Upper lobe of left lung (tissue), 4 donors: ENCODE data around the gene MED13L.

Source experiments
- CTCF ChIP-seq, 6 experiments: fragments of 450-650 bp in 4 of 6; fragments of 200-600 bp in 2 of 6; sonication (generic) in 2 of 6; IDR thresholded peaks; one replicate each; pipeline ENCODE4 v1.5.1; 2016 to 2019; ENCODE audit warnings: antibody characterized with exemption in 6 of 6
- EP300 ChIP-seq, 4 donors: sonication (generic); formaldehyde crosslinking; IDR thresholded peaks; one replicate each; pipeline ENCODE4 v1.5.1; 2017; ENCODE audit warnings: antibody characterized with exemption in 4 of 4, control low read depth in 2 of 4
- POLR2A ChIP-seq, 4 donors: fragments of 450-650 bp; IDR thresholded peaks; one replicate each; pipeline ENCODE4 v1.5.1; 2016 to 2017; ENCODE audit warnings: antibody characterized with exemption in 4 of 4, mild to moderate bottlenecking in 2 of 4

- no peak for TF ChIP-seq EP300 (IDR thresholded peaks at IDR 0.05)
- no peak for TF ChIP-seq CTCF (IDR thresholded peaks at IDR 0.05)
- TF ChIP-seq POLR2A (IDR thresholded peaks at IDR 0.05) = no peak
Measured at GRCh38 chr12:116074686-116075085, 202.8 kb downstream of the MED13L start.
